GM23338 (cell line): ENCODE results near the gene RTKN2. TPM values are rescaled to one million over a fixed set of nuclear protein-coding genes. Genes with fewer than 3 reads are reported as not detected.

Source experiments
- CREB1 ChIP-seq: fragments of 250-450 bp; sonication (Bioruptor Pico); IDR thresholded peaks from 2 replicates; pipeline ENCODE4 v1.5.0; 2020; ENCODE audit warnings: low read depth, mild to moderate bottlenecking, moderate library complexity
- CTCF ChIP-seq, 2 experiments: fragments of 200-600 bp in 1 of 2; sonication (generic) in 1 of 2; conservative IDR thresholded peaks; 2 replicates each; pipeline versions ENCODE4 v1.5.1 to v1.6.1; 2016 to 2017; ENCODE audit warnings: antibody characterized with exemption in 2 of 2, low read depth in 2 of 2, mild to moderate bottlenecking in 2 of 2, moderate library complexity in 1 of 2
- EZH2 ChIP-seq: fragments of 200-600 bp; sonication (generic); IDR thresholded peaks from one replicate; pipeline ENCODE4 v1.8.0; 2017; ENCODE audit warnings: antibody characterized with exemption, mild to moderate bottlenecking, low read depth; ENCODE audit not compliant: unreplicated experiment
- EZH2phosphoT487 ChIP-seq: fragments of 200-600 bp; sonication (generic); IDR thresholded peaks from one replicate; pipeline ENCODE4 v1.8.1; 2018; ENCODE audit warnings: antibody characterized with exemption; ENCODE audit not compliant: unreplicated experiment
- JUNB ChIP-seq: IDR thresholded peaks from one replicate; pipeline ENCODE4 v1.6.1; 2016; ENCODE audit warnings: antibody characterized with exemption; ENCODE audit not compliant: unreplicated experiment
- NANOG ChIP-seq: IDR thresholded peaks from 2 replicates; pipeline ENCODE4 v1.6.1; 2016; ENCODE audit warnings: antibody characterized with exemption, borderline replicate concordance
- POLR2AphosphoS5 ChIP-seq: IDR thresholded peaks from 2 replicates; pipeline ENCODE4 v1.6.1; 2016; ENCODE audit warnings: antibody characterized with exemption, low read depth
- STAT1 ChIP-seq: IDR thresholded peaks from one replicate; pipeline ENCODE4 v1.6.1; 2016; ENCODE audit warnings: antibody characterized with exemption; ENCODE audit not compliant: unreplicated experiment
- ZNF114 ChIP-seq: fragments of 250-450 bp; sonication (Bioruptor Pico); IDR thresholded peaks from 2 replicates; pipeline ENCODE4 v1.5.0; 2020; ENCODE audit warnings: mild to moderate bottlenecking, moderate library complexity
- ZNF331 ChIP-seq: fragments of 250-450 bp; sonication (Bioruptor Pico); IDR thresholded peaks from 2 replicates; pipeline ENCODE4 v1.5.0; 2020; ENCODE audit warnings: low read depth, mild to moderate bottlenecking, moderate library complexity
- ZNF462 ChIP-seq: fragments of 250-450 bp; sonication (Bioruptor Pico); IDR thresholded peaks from 2 replicates; pipeline ENCODE4 v1.5.0; 2020; ENCODE audit warnings: mild to moderate bottlenecking, moderate library complexity
- polyA plus RNA-seq: library from polyadenylated mRNA; unstranded; fragments of >200 nt; fragmentation: Nextera tagmentation; extraction: Ambion mirVana; gene quantifications from 2 replicates; pipeline ENCODE4 v1.2.1, GENCODE V29; 2016
- total RNA-seq: library from RNA; depleted of rRNA; stranded (reverse); fragments of >200 nt; shearing (Covaris generic); gene quantifications from 2 replicates; pipeline ENCODE4 v1.2.3, GENCODE V29; 2014
- TF ChIP-seq, protein P1 (sequence below): IDR thresholded peaks from 2 replicates; pipeline ENCODE4 v1.6.1; 2016; ENCODE audit warnings: antibody characterized with exemption

Gene RTKN2
- total and polyA plus RNA-seq, 2 experiments from 2014 or later: 15.3 to 23.6 TPM

DNA sequence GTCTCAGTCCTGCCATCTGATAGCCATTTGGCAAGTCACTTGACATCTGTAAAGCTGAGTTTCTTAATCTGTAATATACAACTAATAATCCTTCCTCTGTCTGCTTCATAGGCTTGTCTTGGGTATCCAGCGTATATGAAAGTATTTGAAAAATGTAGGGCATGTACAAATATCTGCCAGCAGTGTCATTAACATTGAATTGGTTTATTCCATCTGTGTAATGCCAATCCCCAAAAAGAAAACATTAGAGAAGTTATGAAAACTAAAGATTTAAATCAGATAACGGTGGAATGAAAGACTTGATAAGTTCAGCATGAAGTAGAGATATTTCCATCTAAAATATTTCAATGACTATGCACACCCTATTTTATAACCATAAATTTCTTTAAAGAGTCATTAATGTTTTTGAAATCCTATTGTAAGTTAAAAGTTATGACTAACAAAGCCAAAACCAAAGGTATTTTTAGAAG lies 9.8 kb upstream of the RTKN2 start (continued):
- no peak for TF ChIP-seq ZNF462 (CRISPR knock-in tag)
- TF ChIP-seq EZH2phosphoT487: no peak
- no peak for TF ChIP-seq EZH2
- no peak for TF ChIP-seq JUNB
- TF ChIP-seq, protein P1, sequence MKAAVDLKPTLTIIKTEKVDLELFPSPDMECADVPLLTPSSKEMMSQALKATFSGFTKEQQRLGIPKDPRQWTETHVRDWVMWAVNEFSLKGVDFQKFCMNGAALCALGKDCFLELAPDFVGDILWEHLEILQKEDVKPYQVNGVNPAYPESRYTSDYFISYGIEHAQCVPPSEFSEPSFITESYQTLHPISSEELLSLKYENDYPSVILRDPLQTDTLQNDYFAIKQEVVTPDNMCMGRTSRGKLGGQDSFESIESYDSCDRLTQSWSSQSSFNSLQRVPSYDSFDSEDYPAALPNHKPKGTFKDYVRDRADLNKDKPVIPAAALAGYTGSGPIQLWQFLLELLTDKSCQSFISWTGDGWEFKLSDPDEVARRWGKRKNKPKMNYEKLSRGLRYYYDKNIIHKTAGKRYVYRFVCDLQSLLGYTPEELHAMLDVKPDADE: no peak
- TF ChIP-seq POLR2AphosphoS5: no peak
- TF ChIP-seq CREB1 (CRISPR knock-in tag): no peak
- TF ChIP-seq ZNF331 (CRISPR knock-in tag): no peak
- no peak for TF ChIP-seq NANOG
- TF ChIP-seq STAT1: no peak
- no peak for TF ChIP-seq ZNF114 (CRISPR knock-in tag)
- TF ChIP-seq CTCF (conservative IDR thresholded peaks at IDR 0.05; ENCODE audit: low read depth in 2 of 2): no peak
